ENCODE measurements around the gene MYO18B.
"Not testable (repeated sequence)": the region's sequence is repeated elsewhere in the genome, so short reads cannot be mapped to it uniquely, and the experiment has no call there.

The MYO18B gene

GRCh38 chr22:25956801-25957200 is 214.8 kb downstream of the MYO18B start:
- DNase-seq, result no peak

- no peak for DNase-seq
Observed at GRCh38 chr22:25959818-25960774, 218.1 kb downstream of the MYO18B start.

DNA sequence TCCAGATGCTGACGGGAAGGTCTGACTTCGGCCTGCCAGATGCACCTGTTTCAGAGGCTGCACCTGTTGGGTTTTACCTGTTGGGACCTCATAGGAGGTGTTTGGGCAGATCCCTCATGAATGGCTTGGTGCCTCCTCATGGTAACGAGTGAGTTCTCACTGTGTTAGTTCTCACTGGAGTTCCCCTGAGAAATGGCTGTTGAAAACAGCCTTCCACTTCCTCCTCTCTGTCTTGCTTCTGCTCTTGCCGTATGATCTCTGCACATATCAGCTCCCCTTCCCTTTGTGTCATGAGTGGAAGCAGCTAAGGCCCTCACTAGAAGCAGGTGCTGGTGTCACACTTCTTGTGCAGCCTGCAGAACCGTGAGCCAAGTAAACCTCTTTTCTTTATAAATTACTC is 219.7 kb downstream of the MYO18B start:
- DNase-seq, result no peak

DNA sequence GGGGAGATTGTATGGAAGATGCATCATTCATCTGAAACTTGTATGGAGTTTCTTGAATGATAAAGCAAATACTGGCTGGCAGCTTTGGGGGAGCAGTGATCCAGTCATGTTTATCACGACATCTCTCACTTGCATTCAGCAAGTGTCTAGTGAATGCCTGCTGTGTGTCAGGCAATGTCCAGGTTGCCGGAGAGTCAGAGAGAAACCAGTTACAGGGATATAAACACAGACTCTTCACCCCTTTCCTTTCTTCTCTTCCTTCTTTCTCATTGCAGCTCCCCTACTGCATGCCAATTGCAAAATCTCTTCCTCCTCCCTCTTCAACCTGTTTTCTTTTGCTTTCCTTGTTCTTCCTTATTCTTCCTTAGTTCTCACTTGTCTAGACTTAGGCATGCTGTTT is 220.7 kb downstream of the MYO18B start:
- DNase-seq, result no peak

DNA sequence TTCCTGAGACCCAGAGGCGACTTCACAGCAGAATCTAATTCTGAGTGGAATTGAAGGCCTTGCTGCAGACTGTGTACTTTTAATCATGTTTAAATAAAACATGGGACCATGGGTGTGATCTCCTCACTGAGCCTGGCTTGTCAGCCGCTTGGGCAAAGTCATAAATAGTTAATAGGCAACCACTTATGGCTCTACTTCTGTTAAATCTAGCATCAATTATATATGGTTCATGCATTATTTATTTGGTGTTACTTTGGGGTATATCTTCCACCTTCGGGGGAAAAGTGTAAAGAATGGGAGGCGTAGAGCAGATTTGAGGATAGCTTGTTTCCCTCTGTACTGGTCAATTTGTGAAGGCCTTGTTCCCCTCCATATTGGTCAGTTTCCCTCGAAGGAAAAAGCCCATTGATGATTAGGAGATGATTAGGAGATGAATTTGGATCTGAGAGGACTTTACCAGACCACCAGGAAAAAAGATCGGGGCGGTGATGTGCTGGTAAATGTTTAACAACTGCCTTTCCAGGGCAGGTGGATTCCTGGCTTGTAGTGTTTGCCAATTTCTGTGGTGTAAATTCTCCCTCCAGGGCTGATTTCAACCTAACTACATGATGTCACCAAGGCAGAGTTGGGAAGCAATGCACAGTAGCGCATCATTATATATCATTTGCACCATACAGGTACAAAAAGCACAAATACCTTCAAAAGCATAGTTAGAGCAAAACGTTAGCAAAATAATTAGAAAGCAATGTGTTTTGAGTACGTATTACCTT is 223.2 kb downstream of the MYO18B start:
- DNase-seq, result no peak

DNA sequence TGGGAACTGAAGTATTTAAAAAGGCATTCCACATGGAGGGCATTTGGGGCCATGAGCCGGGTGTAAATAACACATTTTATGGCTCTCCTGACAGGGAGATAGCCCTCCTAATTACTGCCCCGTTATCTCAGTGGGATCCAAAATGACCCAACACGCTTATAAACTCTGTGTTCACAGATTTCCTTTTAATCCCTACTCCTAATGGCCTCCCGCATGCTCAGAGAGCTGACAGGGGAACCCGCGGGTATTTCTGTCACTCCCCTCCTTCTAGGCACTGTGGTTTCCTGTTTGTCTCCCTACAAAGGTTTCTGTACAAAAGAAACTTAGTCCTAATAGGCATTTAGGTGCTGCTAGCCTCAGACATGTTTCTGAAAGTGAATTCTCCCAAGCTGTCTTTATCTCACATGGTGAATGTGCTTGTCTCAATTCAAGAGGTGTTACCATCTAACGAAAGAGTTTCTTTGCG is 224.5 kb downstream of the MYO18B start:
- DNase-seq, result no peak

GRCh38 chr22:25969286-25969685 is 227.3 kb downstream of the MYO18B start:
- DNase-seq, result no peak

DNA sequence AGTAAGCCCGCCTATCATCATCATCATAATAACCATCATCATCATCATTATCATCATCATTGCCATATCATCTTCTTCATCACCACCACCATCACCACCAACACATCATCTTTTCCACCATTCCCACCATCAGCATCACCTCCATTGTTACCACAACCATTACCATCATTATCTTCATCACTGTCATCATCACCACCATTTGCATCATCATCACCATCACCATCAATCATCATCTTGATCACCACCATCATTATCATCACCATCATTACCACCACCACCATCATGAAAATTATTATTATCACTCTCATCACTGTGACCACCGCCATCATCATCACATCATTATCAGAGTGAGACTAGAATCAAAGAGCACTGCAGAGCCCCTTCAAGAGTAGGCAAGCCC is 227.9 kb downstream of the MYO18B start:
- DNase-seq, result no peak

DNA sequence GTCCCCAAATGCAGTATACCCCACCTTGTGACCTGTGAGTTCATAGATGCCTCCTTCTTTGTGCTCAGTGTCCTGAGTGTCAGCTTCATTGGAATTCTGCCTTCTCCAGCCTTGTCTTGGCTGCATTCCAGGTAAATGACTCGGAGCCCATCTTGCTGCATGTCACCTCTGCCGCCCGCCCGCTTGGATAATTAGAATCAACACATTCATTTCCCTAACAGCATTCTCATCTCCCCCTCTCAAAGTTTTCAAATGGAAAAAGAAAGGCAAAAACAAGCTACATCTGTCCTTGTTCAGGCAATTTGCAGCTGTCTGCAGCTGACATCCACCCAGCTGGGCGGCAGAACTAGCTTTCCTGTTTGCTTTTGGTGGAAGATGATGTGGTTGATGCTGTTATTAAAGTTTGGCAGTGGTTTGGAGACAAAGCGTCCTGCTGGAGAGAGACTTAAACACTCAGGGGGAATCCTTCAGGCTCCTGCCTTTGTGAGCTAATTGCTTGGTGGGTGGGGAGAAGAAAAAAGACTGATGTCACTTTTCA is 228.5 kb downstream of the MYO18B start:
- no peak for DNase-seq

- no peak for DNase-seq
Observed at GRCh38 chr22:25970999-25971811, 229.2 kb downstream of the MYO18B start.

- no peak for DNase-seq
Observed at GRCh38 chr22:25972397-25972796, 230.4 kb downstream of the MYO18B start.

GRCh38 chr22:25976356-25976755 is 234.4 kb downstream of the MYO18B start:
- DNase-seq, result no peak

DNA sequence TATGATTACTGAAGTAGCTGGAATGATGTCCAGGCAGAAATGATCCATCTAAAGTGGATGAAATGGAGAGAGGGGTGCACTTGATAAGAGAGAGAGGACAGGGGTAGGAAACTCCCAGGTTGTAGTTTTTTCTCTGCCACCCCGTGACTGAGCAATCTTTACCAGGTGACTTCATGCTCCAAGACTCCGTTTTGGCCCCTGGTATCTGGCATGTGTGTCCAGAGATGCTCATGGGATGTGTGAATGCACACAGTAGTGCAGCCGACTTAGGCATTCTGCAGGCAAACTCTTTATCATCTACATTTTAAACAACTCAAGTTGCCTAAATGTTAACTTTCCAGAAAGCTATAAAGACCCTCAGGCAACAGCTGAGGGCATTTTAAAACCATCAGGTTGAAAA is 238.0 kb downstream of the MYO18B start:
- no peak for DNase-seq

DNA sequence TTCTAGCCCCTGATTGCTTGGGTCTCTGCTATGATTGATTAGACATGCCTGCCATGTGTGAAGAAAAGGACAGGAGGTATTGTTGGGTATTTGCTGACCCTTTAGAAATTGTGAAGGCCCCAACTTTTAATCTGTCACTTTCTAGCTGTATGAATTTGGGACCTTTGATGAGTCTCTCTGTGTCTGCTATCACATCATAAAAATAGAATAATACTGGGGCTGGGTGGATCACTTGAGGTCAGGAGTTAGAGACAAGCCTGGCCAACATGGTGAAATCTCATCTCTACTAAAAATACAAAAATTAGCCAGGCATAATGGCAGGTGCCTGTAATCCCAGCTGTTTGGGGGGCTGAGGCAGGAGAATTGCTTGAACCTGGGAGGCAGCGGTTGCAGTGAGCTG is 242.9 kb downstream of the MYO18B start:
- not testable (repeated sequence) for DNase-seq

- DNase-seq, result no peak
Observed at GRCh38 chr22:25987948-25988347, 246.0 kb downstream of the MYO18B start.

- DNase-seq, result no peak
Observed at GRCh38 chr22:25990940-25991339, 249.0 kb downstream of the MYO18B start.

- DNase-seq, result no peak
Observed at GRCh38 chr22:25992331-25992730, 250.3 kb downstream of the MYO18B start.

- no peak for DNase-seq
Observed at GRCh38 chr22:25996669-25997068, 254.7 kb downstream of the MYO18B start.

DNA sequence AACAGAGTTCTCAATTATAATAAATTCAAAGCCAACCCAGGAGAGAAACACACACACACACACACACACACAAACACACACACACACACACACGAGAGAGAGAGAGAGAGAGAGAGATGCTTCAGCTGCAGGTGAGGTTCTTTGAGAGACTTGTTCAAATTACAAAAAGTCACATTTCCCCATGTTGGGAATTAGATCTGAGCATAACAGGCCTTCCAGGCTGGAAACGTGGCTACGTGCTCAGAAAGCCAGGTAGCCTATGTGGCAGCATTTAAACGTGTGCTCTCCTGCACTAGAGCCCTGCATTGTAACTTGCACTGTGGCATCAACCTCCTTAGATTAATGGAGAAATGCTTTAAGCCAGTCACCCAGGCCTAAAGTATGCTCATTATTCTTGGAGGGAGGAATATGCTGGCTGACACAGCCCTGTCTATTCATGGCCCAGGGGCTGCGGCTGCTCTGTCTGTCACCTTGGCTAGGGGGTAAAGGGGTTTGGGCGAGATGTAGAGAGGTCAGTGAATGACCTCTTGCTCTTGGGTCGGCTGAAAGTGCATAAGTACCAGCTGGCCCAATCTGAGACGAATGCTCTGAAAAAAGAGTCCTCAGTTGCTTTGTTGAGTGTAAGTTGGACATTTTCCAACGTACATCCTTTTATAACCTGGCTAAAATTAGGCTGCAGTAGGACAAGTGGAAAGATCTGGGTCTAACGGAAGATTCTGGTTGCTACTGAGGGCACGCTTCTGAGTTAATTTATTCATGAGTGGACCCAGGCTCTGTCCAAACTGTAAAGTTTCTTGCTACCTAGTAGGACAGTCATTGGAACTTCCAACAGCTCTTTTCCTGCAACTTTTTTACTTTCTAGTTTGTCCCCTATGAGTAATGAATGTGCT is 256.1 kb downstream of the MYO18B start:
- DNase-seq, result no peak

GRCh38 chr22:26002456-26002855 is 260.5 kb downstream of the MYO18B start:
- no peak for DNase-seq

DNA sequence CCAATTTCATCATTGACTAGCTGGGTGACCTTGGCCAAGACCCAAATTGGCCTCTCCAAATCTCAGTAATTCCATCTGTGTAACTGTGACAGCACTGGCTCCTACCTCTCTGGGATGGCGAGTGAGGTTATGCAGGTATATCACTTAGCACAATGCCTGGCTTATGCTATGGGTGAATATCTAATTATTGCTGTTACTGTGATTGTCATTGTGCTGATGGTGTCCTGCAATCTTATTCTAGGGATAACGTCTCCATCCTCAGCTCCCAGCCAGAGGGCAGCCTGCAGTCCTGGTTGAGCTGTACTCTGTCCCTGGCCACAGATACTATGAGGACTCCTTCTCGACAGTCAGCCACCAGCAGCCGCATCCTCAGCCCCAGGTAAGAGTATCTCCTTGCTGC is 262.5 kb downstream of the MYO18B start:
- no peak for DNase-seq

- no peak for DNase-seq
Observed at GRCh38 chr22:26008587-26008986, 266.6 kb downstream of the MYO18B start.
